GM06990 (cell line): ENCODE measurements around the gene KCTD6.
"Not testable (repeated sequence)": the region's sequence is repeated elsewhere in the genome, so short reads cannot be mapped to it uniquely, and the experiment has no call there.

Experiments used
- DNase-seq: peaks from one replicate; pipeline ENCODE4 v3.0.0-alpha.2; 2011; ENCODE audit not compliant: insufficient read length; ENCODE audit errors: extremely low read depth
- H3K27me3 ChIP-seq: replicated peaks from 2 replicates; pipeline ENCODE4 v1.6.0; 2011; ENCODE audit warnings: low read length; ENCODE audit not compliant: control insufficient read depth, insufficient read depth
- H3K36me3 ChIP-seq: 2 replicates; pipeline ENCODE4 v1.5.1; 2011; ENCODE audit warnings: low read length; ENCODE audit not compliant: control insufficient read depth, insufficient read depth
- H3K4me3 ChIP-seq: replicated peaks from 2 replicates; pipeline ENCODE4 v1.5.1; 2011; ENCODE audit warnings: low read depth, mild to moderate bottlenecking, control low read depth, low read length
- TF ChIP-seq, protein P1 (sequence below): IDR thresholded peaks from 2 replicates; pipeline ENCODE4 v1.5.1; 2011; ENCODE audit warnings: low read length, control low read depth, mild to moderate bottlenecking, inconsistent platforms; ENCODE audit not compliant: insufficient read depth, poor library complexity, severe bottlenecking

KCTD6 gene

DNA sequence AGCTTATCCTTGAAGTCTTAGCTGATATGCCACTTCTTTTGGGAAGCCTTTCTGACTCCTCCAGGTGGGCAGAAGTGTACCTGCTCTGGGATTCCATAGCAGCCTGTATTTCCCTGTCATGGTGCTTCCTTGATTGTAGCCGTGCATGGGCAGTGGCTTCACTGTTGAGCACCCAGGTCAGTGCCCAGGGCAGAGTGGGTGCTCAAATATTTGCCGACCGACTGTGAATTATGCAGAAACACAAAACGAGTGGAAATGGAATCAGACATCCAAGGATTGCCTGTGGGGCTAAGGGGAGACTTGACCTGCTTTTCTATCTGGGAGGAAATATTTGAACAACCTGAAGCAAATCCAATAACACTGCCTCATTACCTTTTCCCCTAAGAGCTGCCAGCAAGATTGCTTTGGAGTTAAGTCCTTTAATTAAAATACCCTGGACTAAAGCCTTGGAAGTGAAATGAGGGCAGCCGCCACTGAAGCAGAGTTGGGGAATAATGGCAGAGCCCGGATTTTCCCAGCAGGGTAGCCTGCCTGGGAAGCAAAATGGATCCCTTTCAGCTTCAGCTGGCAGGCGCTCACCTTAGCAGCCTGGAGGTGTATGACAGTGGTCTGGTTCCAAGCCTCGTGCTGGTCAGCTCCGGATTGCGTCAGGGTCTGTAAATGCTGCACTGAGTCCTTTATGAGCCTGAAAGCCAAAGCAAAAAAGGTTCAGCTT is 30.2 kb downstream of the KCTD6 start:
- DNase-seq, result no peak
- TF ChIP-seq, protein P1, sequence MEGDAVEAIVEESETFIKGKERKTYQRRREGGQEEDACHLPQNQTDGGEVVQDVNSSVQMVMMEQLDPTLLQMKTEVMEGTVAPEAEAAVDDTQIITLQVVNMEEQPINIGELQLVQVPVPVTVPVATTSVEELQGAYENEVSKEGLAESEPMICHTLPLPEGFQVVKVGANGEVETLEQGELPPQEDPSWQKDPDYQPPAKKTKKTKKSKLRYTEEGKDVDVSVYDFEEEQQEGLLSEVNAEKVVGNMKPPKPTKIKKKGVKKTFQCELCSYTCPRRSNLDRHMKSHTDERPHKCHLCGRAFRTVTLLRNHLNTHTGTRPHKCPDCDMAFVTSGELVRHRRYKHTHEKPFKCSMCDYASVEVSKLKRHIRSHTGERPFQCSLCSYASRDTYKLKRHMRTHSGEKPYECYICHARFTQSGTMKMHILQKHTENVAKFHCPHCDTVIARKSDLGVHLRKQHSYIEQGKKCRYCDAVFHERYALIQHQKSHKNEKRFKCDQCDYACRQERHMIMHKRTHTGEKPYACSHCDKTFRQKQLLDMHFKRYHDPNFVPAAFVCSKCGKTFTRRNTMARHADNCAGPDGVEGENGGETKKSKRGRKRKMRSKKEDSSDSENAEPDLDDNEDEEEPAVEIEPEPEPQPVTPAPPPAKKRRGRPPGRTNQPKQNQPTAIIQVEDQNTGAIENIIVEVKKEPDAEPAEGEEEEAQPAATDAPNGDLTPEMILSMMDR, result no peak
- Histone ChIP-seq H3K27me3 (no peaks in the 10 kb centered on the region; the same call in 1 of the 2 replicates), H3K36me3 (no peaks in the 10 kb centered on the region), H3K4me3 (no peak overlapping the region)

DNA sequence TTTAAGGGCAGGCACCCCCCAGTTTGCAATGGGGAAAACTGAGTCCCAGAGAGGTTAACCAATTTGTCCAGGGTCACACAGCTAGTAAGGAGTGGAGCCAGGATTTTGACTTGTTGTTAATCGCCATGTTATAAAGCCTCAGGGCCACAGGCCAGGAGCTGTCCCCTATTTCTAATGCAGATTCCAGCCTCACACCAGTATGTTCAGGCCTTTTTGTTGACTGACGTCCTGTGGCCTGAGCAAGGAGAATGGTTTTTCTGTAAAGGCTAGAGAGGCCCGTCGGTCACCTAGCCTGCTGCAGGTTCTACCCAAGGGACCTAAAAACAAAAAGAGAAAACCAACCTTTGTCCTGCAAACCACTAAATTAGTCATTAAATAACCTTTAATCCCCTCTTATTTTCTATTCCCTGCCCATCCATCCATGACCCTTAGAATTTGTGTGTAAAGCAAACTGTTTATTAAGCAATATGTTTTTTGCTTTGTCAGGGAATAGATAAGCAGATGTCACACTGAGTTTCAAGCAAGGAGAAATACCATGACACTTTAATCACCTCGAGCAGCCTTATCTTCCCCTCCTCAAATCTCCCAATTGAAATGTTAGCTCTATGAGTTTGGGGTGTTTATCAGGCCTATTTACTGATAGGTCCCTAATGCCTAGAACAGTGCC is 31.0 kb downstream of the KCTD6 start:
- Histone ChIP-seq H3K4me3 (no peak overlapping the region), H3K36me3 (no peaks in the 10 kb centered on the region), H3K27me3 (no peaks in the 10 kb centered on the region; the same call in 1 of the 2 replicates)
- TF ChIP-seq, protein P1, result no peak
- no peak for DNase-seq

DNA sequence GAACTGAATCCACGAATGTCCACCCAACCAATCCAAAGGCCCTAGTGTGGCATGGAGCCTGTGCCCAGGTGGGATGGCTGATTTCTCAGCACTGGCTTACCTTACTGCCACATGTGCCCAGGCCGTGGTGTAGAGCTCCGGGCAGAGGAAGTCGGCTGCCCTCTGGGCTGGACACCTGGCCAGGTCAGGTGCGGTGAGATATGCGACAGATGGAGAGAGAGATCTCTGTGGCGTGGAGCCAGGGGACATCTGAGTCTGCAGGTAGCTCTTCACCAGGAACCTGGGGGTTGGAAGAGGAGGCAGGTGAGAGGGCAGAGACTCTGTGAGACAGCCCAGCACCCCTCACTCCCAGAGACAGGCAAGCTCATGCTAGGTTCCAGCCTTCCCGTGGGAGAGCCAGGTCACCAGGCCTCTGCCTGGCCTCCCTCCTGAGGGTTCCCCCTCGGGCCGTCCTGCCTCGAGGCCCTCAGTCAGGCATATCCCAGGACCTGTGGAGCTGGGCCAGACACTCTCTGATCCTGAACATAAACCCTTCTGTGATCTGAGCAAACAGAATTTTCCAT is 32.5 kb downstream of the KCTD6 start:
- TF ChIP-seq, protein P1, result no peak
- Histone ChIP-seq H3K4me3 (no peak overlapping the region), H3K27me3 (no peaks in the 10 kb centered on the region; the same call in 1 of the 2 replicates), H3K36me3 (no peaks in the 10 kb centered on the region)
- no peak for DNase-seq

DNA sequence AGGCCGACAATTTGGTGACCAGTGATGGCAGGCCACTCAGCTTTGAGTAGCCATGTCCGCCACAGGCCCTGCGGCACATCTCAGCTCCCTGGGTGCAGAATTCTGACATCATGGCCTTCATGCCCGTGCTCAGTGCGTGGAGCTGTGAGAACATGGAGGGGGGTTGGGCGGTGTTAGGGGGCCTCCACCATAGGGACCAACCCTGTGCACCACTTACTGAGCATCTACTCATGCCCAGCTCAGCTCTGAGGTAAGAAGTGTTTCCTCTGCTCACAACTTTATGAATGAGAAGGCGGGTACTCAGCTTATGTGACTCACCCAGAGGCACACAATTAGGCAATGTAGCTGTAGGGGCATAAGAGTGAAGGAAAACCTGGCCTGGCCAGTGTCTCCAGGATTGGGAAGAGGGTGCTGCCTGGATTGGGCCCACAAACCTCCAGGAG is 34.6 kb downstream of the KCTD6 start:
- no peaks in the 10 kb centered on the region for H3K36me3 ChIP-seq
- no peak for DNase-seq
- TF ChIP-seq, protein P1, result no peak
- no peak overlapping the region for H3K4me3 ChIP-seq
- no peaks in the 10 kb centered on the region; the same call in 1 of the 2 replicates for H3K27me3 ChIP-seq

DNA sequence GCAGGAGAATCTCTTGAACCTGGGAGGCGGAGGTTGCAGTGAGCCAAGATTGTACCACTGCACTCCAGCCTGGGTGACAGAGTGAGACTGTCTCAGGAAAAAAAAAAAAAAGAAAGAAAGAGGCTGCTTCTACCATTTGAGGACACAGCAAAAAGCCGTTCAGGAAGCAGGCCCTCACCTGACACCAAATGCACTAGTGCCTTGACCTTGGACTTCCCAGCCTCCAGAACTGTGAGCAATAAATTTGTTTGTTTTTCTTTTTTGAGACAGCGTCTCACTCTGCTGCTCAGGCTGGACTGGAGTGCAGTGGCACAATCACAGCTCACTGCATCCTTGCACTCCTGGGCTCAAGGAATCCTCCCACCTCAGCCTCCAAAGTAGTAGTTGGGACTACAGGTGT is 35.5 kb downstream of the KCTD6 start:
- H3K36me3 ChIP-seq, H3K27me3 ChIP-seq, H3K4me3 ChIP-seq, DNase-seq: not testable (repeated sequence)

DNA sequence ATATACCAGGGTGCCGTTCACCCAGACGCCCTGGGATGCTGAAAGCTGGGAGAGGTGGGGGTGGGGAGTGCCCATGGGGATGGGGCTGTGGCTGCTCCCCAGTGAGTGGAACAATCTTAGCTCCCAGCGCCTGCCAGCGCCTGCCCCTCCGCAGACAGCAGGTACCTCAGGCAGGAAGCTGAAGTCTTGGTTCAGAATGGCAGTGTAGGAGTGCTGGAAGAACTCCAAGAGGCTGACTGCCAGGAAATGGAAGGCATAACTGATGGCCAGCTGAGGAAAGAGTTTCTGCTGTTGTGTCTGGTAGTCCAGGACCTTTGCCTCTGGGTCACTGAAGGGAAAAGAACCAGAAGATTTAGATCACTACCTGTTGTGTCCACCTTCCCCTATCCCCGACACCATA is 36.7 kb downstream of the KCTD6 start:
- TF ChIP-seq, protein P1, result no peak
- no peak for DNase-seq
- Histone ChIP-seq H3K4me3 (no peak overlapping the region), H3K27me3 (no peaks in the 10 kb centered on the region; the same call in 1 of the 2 replicates), H3K36me3 (no peaks in the 10 kb centered on the region)
